ENCODE data around the gene BNC2.
"Not testable (repeated sequence)": the region's sequence is repeated elsewhere in the genome, so short reads cannot be mapped to it uniquely, and the experiment has no call there.

BNC2 gene

GRCh38 chr9:16543225-16543624 is 327.2 kb downstream of the BNC2 start:
- DNase-seq (ENCODE audit: low read depth) = no peak

GRCh38 chr9:16542290-16542689 is 328.2 kb downstream of the BNC2 start:
- DNase-seq (ENCODE audit: low read depth) = no peak

GRCh38 chr9:16540743-16541613 is 329.5 kb downstream of the BNC2 start:
- DNase-seq (ENCODE audit: low read depth) = no peak

GRCh38 chr9:16539626-16540025 is 330.8 kb downstream of the BNC2 start:
- DNase-seq (ENCODE audit: low read depth) = not testable (repeated sequence)

- DNase-seq (ENCODE audit: low read depth) = no peak
These were observed 334.9 kb downstream of the BNC2 start for GRCh38 chr9:16535555-16535954.

GRCh38 chr9:16532681-16533450 is 337.6 kb downstream of the BNC2 start:
- DNase-seq (ENCODE audit: low read depth) = peak; percentile 51

GRCh38 chr9:16532272-16532671 is 338.2 kb downstream of the BNC2 start:
- no peak for DNase-seq (ENCODE audit: low read depth)

- DNase-seq (ENCODE audit: low read depth) = no peak
These were observed 339.5 kb downstream of the BNC2 start for GRCh38 chr9:16530669-16531642.

GRCh38 chr9:16527573-16527972 is 342.9 kb downstream of the BNC2 start:
- no peak for DNase-seq (ENCODE audit: low read depth)

GRCh38 chr9:16526380-16526779 is 344.1 kb downstream of the BNC2 start:
- DNase-seq (ENCODE audit: low read depth) = no peak

GRCh38 chr9:16524823-16525222 is 345.6 kb downstream of the BNC2 start:
- no peak for DNase-seq (ENCODE audit: low read depth)

- no peak for DNase-seq (ENCODE audit: low read depth)
These were observed 346.4 kb downstream of the BNC2 start for GRCh38 chr9:16524078-16524477.

GRCh38 chr9:16521868-16522411 is 348.5 kb downstream of the BNC2 start:
- DNase-seq (ENCODE audit: low read depth) = peak; percentile 83

GRCh38 chr9:16519001-16519400 is 351.5 kb downstream of the BNC2 start:
- no peak for DNase-seq (ENCODE audit: low read depth)

GRCh38 chr9:16516891-16517290 is 353.6 kb downstream of the BNC2 start:
- DNase-seq (ENCODE audit: low read depth) = peak; percentile 43

- DNase-seq (ENCODE audit: low read depth) = peak; percentile 77
These were observed 354.6 kb downstream of the BNC2 start for GRCh38 chr9:16515879-16516301.

GRCh38 chr9:16515207-16515606 is 355.3 kb downstream of the BNC2 start:
- no peak for DNase-seq (ENCODE audit: low read depth)

GRCh38 chr9:16514131-16514530 is 356.3 kb downstream of the BNC2 start:
- no peak for DNase-seq (ENCODE audit: low read depth)

- no peak for DNase-seq (ENCODE audit: low read depth)
These were observed 358.2 kb downstream of the BNC2 start for GRCh38 chr9:16512281-16512680.

GRCh38 chr9:16510482-16510881 is 360.0 kb downstream of the BNC2 start:
- no peak for DNase-seq (ENCODE audit: low read depth)

GRCh38 chr9:16509997-16510396 is 360.5 kb downstream of the BNC2 start:
- no peak for DNase-seq (ENCODE audit: low read depth)

GRCh38 chr9:16505199-16505598 is 365.3 kb downstream of the BNC2 start:
- DNase-seq (ENCODE audit: low read depth) = peak; percentile 38

Measured in fibroblast of gingiva (primary cell).